Umbilical cord (tissue), 2 donors: ENCODE results near the gene KIAA1217. TPM values are rescaled to one million over a fixed set of nuclear protein-coding genes. Genes with fewer than 3 reads are reported as not detected.
"Not testable (repeated sequence)": the region's sequence is repeated elsewhere in the genome, so short reads cannot be mapped to it uniquely, and the experiment has no call there.

Source experiments
- DNase-seq: peaks from one replicate; pipeline ENCODE4 v3.0.0-alpha.2; 2015; ENCODE audit warnings: low spot score
- total RNA-seq: library from RNA; depleted of rRNA; stranded (reverse); fragments of >200 nt; gene quantifications from one replicate; pipeline ENCODE4 v1.2.3, GENCODE V29; 2014; ENCODE audit warnings: low replicate concordance; ENCODE audit not compliant: insufficient read depth

The KIAA1217 gene
- total RNA-seq, 1 donor from 2014 or later = 32.0 TPM

DNA sequence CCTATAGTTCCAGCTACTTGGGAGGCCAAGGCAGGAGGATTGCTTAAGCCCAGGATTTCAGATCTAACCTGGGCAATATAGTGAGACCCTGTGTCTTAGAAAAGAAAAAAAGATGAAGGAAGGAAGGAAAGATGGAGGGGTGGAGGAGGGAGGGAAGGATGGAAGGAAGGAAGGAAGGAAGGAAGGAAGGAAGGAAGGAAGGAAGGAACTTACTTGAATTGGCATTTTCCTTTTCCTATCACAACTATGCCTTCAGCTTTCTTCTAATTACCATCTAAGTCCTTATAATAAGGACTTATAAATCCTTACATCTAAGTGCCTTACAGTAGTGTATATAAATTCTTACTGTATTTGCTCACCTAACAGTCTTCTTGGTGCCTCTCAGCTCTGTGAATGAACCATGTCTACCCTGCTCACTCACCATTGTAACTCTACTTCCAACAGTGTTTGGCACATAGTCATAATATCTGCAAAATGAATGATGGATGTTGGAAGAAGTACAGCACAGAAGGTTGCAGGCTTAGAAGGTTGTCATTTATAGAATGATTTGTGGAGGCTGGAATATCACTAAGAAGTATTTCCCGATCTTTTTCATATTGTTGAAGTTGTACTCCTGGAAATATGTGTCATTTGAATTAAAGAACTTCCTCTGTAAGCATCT lies 125.5 kb downstream of the KIAA1217 start:
- DNase-seq = no peak

DNA sequence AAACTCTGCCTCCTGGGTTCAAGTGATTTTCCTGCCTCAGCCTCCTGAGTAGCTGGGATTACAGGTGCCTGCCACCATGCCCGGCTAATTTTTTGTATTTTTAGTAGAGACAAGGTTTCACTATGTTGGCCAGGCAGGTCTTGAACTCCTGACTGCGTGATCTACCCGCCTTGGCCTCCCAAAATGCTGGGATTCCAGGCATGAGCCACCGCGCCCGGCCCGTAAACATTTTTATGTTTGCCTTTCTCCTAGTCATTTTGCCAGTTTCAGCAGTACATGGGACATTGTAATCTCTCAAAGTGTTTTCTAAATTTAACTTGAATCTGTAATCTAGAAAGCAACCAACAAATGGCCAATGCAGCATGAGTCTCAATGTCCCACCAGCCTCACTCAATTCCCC lies 128.8 kb downstream of the KIAA1217 start:
- not testable (repeated sequence) for DNase-seq

DNA sequence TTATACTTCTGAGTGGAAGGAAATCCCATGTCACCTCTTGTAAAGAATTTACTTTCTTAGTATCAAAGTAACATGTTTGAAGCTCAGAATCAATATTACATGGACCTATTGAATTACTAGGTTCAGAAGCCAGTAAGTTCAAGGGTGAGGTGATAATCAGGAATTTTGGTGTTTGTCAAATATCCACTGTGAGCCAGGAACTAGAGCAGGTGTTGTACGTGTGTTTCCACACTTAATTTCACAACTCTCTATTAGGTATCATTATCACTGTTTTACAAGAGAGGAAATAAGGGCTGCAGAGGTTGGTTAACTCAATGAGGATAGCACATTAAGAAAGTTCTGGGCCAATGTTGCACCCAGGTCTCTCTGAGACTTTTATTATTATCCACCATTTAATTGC lies 130.4 kb downstream of the KIAA1217 start:
- no peak for DNase-seq

DNA sequence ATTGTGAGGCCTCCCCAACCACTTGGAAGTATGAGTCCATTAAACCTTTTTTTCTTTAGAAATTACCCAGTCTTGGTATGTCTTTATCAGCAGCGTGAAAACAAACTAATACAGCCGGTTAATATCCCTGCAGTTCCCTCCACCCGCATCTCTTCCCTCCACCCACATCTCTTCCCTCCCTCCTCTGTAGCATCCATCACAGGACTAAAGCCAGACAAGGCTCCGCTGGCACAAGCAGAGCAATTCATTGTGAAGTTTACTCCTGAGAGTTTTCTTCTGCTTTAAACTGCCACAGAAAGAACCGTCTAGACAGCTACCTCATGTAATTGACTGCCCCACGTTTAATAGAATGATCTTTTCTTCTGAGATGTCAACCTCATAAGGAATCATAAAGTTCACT lies 131.5 kb downstream of the KIAA1217 start:
- DNase-seq = no peak

DNA sequence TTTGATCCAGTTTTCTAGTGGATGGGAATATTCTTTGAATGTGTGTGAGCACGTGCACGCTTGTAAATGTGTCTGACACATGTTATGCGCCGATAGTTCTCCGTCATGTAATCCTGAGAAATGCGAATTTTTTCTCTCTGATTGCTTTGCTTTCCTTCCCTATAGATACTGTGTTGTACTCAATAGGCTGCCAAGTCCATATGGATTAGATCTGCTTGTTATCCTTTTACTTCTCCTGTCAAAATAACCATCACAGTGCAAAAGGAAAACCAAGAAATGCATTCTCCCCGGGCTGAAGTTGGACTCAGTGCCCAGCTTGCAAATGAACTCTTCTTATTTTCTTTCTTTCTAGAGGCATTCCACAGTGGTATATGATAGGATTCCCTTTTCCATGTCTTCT lies 131.9 kb downstream of the KIAA1217 start:
- DNase-seq = no peak

DNA sequence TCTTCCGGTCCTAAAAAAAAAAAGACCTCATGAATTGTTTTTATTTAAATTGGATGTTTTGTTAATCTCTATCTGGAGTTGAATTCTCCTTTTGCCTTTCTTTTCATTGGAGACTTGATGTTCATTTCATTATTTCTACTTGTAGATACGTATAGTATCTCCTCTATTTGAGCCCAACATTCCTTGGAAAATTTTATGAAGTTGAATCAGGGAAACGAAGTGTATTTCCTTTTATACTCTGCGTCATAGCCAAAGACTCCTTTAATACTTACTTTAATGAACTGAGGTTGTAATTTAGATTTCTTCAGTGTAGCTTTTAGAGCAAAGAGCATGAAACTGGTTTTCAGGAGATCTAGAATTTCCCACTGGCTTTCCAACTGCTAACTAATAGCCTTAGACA lies 132.4 kb downstream of the KIAA1217 start:
- no peak for DNase-seq

DNA sequence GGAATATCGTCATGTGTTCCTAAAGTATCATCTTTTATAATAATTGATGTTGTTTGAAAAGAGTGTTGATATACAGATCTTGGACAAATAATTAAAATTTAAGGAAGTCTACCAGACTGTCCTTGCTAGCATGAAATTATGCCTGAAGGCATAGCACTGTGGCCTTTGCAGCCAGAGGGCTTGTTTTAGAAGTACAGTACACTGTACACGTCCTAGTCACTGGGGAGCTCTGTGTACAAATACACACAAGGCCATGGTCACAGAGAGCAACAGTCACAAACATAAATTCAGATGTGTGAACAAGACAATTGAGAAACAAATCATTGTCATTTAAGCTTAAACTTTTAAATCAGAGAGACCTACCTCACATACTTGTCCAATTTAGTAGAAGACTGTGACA lies 133.0 kb downstream of the KIAA1217 start:
- no peak for DNase-seq

DNA sequence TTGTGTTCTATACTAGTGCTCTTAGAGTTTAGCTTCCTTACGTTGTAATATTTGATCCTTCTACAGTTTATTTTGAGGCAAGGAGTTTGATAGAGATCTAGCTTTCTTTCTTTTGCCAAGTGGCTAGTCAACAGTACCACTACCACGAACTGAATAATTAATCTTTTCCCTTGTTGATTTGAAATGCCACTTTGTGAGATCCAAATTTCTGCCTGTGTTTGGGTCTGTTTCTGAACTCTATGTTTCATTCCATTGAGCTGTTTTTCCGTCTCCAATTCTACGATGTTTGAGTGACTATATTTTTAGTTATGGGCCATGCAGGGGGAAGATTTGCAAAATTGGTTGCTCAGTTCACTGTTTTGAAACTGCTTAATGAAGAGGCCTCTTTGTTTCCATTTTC lies 134.7 kb downstream of the KIAA1217 start:
- DNase-seq = no peak

DNA sequence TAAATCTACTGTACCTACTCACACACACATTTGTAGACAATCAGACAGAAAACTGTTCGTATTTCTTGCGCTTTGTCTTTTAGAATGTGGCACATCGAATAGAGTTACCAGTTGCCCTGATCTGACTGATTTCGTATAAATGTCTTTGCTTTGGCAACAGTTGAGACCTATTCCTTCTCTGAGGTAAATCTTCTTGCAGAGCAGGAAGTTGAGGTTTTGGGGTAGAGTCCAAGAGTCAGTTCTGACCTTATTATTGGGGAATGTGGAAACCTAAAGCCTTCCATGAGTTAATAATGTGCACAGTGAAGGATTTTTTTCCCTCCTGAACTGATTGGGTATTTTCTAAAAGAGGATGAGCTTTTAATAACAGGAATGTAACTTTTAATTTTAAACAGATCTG lies 135.3 kb downstream of the KIAA1217 start:
- peak; percentile 81 for DNase-seq

DNA sequence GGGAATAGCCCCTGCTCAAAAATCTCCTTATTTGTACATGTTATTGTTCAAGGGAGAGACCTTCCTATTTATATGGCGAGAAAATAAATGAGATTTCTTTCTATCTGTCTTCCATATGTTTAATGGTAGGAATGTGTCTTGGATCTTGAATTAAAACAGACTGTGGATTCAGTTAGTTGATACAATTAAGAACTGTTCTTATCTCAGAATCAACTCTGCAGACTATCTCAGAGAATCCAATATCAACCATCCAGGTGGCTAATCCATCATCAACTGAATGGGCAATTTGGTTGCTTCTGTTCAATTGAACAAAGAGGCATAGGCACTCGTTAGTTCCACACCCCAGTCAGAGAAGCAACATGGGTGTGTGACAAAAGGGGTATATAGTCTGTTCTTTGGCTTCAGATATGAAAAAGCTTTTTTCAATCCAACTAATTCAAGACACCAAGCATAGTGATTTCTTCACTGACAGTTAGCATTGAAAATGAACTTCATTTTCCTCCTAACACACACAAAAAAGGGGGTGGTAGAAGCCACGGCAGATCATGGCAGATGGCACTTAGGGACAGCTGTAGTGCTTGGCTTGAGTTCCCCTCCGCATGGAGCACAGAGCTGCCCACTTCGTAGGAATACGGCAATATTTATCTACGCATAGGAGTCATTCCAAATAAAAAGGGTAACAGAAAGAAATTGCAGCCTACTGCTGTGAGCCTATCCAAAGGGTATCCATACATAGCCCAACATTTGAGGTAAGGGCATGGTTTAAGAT lies 135.9 kb downstream of the KIAA1217 start:
- DNase-seq = no peak

DNA sequence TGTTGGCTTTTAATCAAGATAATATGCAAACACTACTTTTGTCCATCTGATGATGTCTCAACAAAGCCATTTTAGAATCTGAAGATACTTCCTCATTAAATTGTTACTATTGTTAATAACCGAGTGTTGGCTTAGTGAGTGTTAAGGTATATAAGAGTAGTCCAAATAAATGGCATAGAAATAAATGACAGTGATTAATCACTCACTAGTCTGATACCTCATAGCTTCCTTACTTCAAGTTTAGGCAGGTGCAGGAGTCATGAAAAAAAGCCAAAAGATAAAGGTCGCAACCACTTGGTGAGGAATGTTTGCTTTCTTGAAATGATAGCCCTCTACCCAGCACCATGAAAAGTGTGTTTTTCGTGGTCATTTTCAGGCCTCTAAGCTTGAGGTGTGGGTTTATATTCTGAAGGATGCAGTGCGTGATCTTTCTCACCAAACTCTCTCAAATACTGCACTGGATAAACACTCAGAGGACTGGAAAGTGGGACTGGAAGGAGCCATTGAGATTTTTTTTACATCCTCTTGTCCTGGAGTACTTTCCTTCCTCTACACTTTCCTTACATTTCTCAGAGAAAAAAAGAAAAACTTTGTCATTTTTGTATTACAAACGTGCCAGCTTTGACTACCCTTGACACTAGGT lies 138.1 kb downstream of the KIAA1217 start:
- DNase-seq = no peak

DNA sequence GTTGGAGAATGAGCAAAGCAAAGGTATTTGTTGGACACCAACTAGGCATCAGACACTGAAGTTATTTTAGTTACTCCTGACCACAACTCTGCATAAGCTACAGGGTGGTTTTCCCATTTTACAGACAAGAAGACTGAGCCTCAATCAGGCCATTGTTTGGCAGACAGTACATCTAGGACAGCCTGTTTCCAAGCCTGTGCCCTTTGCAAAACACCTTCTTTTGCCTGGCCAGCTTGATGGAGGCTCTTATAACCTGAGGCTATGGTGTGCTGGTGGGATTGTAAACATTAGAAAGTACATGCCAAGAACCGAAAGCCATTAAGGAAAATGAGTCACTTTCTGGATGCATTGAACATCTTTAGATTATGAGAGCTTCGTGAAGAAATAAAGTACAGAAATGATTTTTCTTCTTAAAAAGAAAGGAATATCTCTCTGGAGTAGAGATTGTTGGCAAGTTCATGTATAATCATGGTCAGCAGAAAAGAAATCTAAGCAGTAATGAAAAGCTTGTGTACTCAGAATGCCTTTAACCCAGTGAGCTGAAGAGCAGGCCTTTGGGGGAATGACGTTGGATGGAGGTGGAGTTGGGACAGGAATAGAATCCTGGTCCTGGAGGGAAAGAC lies 140.6 kb downstream of the KIAA1217 start:
- DNase-seq = no peak

DNA sequence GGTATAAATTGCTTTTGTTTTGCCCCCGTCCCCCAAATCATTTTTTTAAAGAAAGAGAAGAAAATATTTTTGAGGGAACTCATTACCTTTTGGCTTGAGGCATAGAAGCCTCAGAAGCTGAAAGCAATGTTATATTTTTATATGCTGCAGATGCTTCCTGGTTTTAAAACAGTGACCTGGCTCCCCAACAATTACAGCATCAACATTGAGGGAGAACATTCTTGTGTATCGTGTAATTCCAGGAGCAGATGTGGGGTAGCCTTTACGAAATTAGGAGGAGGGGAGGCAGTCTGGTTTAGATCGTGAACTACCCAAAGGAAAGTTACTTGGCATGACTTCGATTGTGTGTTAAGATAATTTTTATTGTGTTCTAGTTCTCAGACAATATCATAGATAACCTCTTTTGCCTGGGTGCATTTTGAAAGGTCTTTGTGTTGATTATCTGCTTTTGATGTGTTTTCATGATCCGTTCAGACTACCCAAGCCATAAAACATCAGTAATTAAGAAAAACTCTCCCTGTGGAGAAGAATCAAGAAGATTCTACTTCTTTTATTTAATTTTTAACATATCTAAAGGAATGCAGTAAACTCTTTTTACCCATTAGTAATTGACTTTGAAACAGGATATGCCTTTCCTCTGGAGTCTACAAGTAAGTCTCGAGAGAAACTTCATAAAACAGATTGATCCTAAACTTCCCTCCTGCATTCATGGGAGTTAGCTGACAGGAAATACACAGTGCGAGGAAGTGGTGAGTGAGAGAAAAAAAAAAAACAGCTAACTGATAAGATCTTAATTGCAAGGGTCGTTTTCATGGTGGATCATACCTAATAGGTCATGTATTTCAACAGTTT lies 141.4 kb downstream of the KIAA1217 start:
- DNase-seq = peak; percentile 31

DNA sequence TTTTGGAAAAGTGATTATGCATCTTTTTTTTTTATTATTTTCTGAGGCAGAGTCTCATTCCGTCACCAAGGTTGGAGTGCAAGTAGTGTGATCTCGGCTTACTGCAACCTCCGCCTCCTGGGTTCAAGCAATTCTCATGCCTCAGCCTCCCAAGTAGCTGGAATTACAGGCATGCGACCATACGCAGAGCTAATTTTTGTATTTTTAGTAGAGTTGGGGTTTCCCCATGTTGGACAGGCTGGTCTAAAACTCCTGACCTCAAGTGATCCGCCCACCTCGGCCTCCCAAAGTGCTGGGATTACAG lies 141.9 kb downstream of the KIAA1217 start:
- not testable (repeated sequence) for DNase-seq

DNA sequence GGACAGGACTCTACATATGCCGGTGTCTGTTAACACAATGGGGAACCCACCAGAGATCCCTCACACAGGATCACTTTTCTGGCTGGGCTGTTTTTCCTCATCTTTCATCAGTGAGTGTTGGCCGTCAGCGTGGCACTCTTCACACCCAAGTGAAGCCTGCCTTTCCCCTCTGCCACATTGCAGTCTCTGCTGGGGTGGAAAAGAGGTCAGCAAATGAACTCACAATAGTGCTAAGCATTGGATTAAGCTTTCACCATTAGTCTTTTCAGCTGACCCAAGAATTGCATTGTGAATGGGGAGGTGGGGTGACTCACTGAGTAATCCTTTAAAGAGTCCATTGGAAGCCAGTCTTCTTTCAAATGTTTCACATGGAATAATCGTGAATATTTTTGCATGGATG lies 143.0 kb downstream of the KIAA1217 start:
- DNase-seq = no peak

DNA sequence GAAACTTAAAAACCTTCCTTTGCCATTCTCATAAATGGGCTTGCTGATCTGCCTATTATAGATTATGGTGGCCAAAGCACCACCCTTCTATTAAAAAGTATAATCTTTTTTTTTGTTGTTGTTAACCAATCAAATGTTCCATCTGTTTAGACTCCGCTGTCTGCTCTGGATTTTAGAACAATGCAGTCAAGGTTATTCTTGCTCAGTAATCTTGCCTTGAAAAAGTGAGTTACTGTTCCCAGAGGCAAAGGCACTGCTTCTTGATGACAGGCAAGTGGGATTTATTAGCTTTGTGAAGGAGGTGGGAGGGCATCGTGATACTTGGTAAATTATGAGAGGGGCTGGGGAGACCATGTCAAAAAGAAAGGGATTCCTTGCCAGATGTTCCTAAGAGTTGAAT lies 143.5 kb downstream of the KIAA1217 start:
- DNase-seq = no peak

DNA sequence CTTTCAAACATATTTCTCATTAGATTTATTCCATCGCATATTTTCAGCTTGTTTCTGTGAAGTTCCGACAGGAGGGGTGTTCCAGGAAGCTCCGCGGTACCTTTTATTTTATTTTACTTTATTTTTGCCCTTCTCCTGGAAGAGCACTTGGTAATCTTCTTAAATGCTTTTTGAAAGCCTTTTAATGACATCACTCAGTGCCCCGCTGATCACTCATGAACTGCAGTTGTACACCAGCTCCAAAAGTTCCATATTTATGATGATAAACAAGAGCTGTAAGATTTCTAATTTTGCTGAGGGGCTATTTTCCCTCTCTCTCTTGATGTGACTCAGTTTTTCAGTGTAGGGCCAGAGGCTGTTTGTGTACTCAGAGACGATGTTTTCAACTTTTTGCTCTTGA lies 144.4 kb downstream of the KIAA1217 start:
- DNase-seq = peak; percentile 49

DNA sequence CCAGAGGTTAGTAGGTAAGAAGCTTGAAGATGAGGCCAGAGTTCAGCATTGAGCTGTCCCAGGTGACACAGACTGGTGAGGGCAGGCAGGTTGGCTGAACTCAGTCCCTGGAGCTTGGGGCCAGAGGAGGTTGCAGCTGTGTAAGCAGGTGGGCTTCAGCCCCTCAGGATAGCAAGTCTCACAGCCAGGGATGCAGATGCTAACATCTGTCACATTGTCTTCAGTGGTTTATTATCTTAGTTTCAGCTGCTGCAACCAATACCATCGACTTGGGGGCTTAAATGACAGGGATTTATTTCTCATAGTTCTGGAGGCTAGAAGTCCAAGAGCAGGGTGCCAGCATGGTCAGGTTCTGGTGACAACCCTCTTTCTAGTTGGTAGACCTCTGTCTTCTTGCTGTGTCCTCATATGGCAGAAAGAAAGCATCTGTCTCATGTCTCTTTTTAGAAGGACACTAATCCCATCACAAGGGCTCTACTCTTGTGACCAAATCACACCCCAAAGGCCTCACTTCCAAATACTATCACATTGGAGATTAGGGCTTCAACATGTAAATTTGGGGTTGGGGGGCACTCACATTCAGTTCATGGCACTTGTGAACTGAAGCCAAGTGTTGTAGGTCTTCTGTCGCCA lies 146.2 kb downstream of the KIAA1217 start:
- no peak for DNase-seq

DNA sequence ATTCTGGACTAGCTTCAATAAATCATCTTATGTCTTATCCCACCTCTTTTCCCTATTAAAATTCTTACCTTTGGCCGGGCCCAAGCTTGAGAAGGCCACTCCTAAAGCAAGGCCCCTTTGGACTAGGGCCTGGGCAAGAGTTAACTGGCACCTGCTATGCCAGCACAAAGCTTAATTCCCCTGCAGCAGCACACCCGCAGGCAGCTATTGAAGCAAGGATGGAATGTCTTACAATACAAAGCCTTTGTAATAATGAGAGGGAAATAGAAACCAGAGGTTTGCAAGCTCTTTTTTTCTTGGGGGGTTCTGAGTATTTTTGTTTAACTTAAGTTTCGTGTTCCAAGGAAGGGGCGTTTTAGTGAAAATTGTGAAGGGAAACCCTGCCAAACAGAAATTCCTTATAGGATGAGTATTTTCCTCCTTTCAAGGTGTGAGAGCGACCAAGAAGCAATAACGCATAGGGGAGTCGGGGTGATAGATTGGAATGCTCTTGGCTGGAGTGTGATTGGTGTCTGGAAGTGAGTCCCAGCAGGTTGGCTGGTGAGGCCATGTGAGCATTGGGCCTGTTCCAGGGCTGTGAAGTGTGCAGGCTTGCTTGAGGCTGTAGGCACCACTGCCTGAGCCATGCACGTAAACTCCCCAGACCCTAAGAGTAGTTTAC lies 148.5 kb downstream of the KIAA1217 start:
- no peak for DNase-seq

DNA sequence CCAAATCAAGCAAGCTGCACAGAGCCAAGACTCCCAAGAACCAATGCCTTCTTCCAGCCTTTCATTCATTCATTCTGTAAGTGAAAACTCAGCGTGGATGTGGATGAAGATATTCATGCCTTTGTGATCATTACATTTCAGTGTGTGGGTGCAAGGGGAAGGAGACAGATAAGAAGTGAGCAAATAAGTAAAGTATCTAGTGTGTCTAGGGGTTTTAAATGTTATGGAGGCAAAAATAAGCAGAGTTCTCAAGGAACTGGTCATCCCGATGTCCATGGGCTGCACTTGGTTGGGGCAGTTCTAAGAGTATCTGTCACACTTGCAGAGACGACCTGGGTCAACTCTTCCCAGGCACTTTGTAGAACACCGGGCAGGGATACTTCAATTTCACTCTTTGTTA lies 149.1 kb downstream of the KIAA1217 start:
- no peak for DNase-seq
